Lower leg skin (tissue), 4 donors: ENCODE data around the gene SOS1. TPM values are rescaled to one million over a fixed set of nuclear protein-coding genes. Genes with fewer than 3 reads are reported as not detected.

ENCODE experiments used
- DNase-seq, 2 donors: peaks; one replicate each; pipeline ENCODE4 v3.0.0-alpha.2; 2019; ENCODE audit warnings: low spot score in 2 of 2
- H3K4me3 ChIP-seq: fragments of 200-600 bp; sonication (generic); 2 replicates; pipeline ENCODE4 v1.5.1; 2017; ENCODE audit warnings: mild to moderate bottlenecking, low read depth; ENCODE audit not compliant: poor library complexity, severe bottlenecking
- POLR2A ChIP-seq, 2 donors: fragments of 450-650 bp; IDR thresholded peaks; one replicate each; pipeline ENCODE4 v1.6.1; 2016 to 2017; ENCODE audit warnings: antibody characterized with exemption in 2 of 2, mild to moderate bottlenecking in 1 of 2, moderate library complexity in 1 of 2
- WGBS, 2 donors: methylation state at CpG; one replicate each; pipeline ENCODE4 v1.1.5; 2018; 5-methylcytosine and 5-hydroxymethylcytosine counted together
- intact Hi-C: fragments of 100-400 bp; cut with DNase I; formaldehyde crosslinking; loops from one replicate; pipeline ENCODE4 v1.15.0; 2023; ENCODE audit warnings: low total_unique reads
- total RNA-seq, 4 donors: library from RNA; depleted of rRNA; stranded (reverse); fragments of >200 nt; gene quantifications; one replicate each; pipeline ENCODE4 v1.1.0, GENCODE V29; 2016
- TF ChIP-seq, protein P1 (sequence below), 3 donors: fragments of 450-650 bp; IDR thresholded peaks; one replicate each; pipeline ENCODE4 v1.5.1; 2016; ENCODE audit warnings: antibody characterized with exemption in 3 of 3, mild to moderate bottlenecking in 3 of 3, moderate library complexity in 2 of 3

SOS1 gene
- total RNA-seq, 4 donors from 2014 or later, result 18.9 to 25.0 (median 19.3) TPM

- whole genome bisulfite sequencing, 2 donors, result 91 to 92% methylated on average over 6 of the region's 6 CpGs
- DNase-seq, result no peak
- intact Hi-C loops, result no loop called here
- TF ChIP-seq, protein P1, sequence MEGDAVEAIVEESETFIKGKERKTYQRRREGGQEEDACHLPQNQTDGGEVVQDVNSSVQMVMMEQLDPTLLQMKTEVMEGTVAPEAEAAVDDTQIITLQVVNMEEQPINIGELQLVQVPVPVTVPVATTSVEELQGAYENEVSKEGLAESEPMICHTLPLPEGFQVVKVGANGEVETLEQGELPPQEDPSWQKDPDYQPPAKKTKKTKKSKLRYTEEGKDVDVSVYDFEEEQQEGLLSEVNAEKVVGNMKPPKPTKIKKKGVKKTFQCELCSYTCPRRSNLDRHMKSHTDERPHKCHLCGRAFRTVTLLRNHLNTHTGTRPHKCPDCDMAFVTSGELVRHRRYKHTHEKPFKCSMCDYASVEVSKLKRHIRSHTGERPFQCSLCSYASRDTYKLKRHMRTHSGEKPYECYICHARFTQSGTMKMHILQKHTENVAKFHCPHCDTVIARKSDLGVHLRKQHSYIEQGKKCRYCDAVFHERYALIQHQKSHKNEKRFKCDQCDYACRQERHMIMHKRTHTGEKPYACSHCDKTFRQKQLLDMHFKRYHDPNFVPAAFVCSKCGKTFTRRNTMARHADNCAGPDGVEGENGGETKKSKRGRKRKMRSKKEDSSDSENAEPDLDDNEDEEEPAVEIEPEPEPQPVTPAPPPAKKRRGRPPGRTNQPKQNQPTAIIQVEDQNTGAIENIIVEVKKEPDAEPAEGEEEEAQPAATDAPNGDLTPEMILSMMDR (IDR thresholded peaks at IDR 0.05), result no peak
- no peak for TF ChIP-seq POLR2A (IDR thresholded peaks at IDR 0.05)
- no peak overlapping the region for H3K4me3 ChIP-seq
Measured at GRCh38 chr2:39150102-39150562, 29.3 kb upstream of the SOS1 start.

- no peak overlapping the region for H3K4me3 ChIP-seq
- DNase-seq, result no peak
- TF ChIP-seq, protein P1 (IDR thresholded peaks at IDR 0.05), result no peak
- no peak for TF ChIP-seq POLR2A (IDR thresholded peaks at IDR 0.05)
- intact Hi-C loops, result no loop called here
Measured at GRCh38 chr2:39146630-39147029, 25.8 kb upstream of the SOS1 start.

GRCh38 chr2:39145906-39146421 lies 25.1 kb upstream of the SOS1 start:
- 60 to 81% methylated on average over 3 of the region's 3 CpGs for WGBS, 2 donors
- no peak for DNase-seq

DNA sequence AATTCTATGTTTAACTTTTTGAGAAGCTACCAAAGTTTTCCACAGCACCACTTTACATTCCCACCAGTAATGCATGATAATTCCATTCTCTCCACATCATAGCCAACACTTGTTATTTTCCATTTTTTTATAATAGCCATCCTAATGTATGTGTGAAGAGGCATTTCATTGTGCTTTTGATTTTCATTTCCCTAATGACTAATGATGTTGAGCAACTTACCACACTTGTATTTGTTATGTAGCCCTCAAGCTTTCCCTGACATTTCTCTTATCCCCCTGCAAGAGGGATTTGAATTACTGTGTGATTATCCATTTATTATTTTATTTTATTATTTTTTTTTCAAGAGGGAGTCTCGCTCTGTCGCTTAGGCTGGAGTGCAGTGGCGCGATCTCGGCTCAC lies 23.6 kb upstream of the SOS1 start:
- no peak overlapping the region for H3K4me3 ChIP-seq
- 95 to 98% methylated on average over 5 of the region's 5 CpGs for whole genome bisulfite sequencing, 2 donors
- intact Hi-C loops, result no loop called here
- TF ChIP-seq, protein P1 (IDR thresholded peaks at IDR 0.05), result no peak
- no peak for TF ChIP-seq POLR2A (IDR thresholded peaks at IDR 0.05)
- DNase-seq, result no peak

More at GRCh38 chr2:39145906-39146421, 25.1 kb upstream of the SOS1 start:
- H3K4me3 ChIP-seq, result no peak overlapping the region
- TF ChIP-seq, protein P1 (IDR thresholded peaks at IDR 0.05), result no peak
- no peak for TF ChIP-seq POLR2A (IDR thresholded peaks at IDR 0.05)
- intact Hi-C loops, result no loop called here

DNA sequence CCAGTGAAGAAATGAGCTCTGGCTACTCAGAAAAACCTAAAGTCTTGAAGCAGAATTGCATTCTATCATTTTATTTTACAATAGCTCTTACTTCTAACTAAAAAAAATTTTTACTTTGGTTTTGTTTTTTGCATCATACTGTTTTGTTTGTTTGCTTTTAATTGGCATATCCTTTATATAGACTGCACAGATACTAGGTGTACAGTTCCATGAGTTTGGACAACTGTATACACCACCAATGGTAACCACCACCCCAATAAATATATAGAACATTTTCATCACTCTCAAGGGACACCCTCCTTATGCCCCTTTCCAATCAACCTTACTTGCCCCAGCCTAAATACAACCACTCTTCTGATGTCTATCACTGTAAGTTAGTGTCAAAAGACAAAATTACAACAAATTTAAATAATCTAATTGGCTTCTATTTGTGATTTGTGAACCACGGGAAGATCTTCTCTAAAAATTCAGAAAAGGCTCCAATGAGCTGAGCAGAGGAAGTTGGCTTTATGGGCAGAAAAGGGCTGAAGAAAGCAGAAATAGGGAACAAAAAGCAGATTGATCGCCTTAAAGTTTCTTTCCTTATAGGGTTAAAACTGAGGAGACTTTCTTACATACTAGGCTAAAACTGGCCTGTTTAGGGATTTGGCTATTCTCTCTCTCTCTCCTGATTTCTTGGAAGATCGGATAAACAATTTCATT lies 22.2 kb upstream of the SOS1 start:
- H3K4me3 ChIP-seq, result no peak overlapping the region
- intact Hi-C loops, result no loop called here
- TF ChIP-seq, protein P1 (IDR thresholded peaks at IDR 0.05), result no peak
- TF ChIP-seq POLR2A (IDR thresholded peaks at IDR 0.05), result no peak
- WGBS, 2 donors, result 77 to 81% methylated on average over 3 of the region's 3 CpGs
- no peak for DNase-seq
